HepG2 (cell line): ENCODE measurements around the gene ANKRD55. TPM values are rescaled to one million over a fixed set of nuclear protein-coding genes. Genes with fewer than 3 reads are reported as not detected.

Experiments
- ATAC-seq: fragments of 200-7000 bp; cut with Tn5 transposase; 3 replicates; pipeline ENCODE4 v1.9.1; 2020; ENCODE audit warnings: mild to moderate bottlenecking, moderate library complexity
- BruUV-seq: library from RNA; stranded (reverse); fragments of 400-500 nt; replicated peaks from 2 replicates; lab custom pipeline; 2021; lab: Mats Ljungman, UMichigan
- CTCF ChIA-PET: fragments of 300-600 bp; formaldehyde crosslinking; extraction: SDS; loops from one replicate; lab custom pipeline; 2021; ENCODE audit warnings: low total read pairs, inconsistent platforms, low intra/inter-chr PET ratio; lab: Yijun Ruan, JAX
- POLR2A ChIA-PET: fragments of 350-600 bp; sonication (Branson Sonifier 250); formaldehyde crosslinking; loops from one replicate; lab custom pipeline; 2020; ENCODE audit warnings: antibody characterized with exemption, inconsistent platforms; lab: Yijun Ruan, JAX
- DNase-seq: peaks from one replicate; pipeline ENCODE4 v3.0.0-alpha.2; 2015; ENCODE audit warnings: low spot score
- FAIRE-seq: peaks from 3 replicates; lab custom pipeline; 2011; peaks lifted over from hg19 to GRCh38; lab: Jason Lieb, UNC
- H2AFZ ChIP-seq: one replicate; pipeline ENCODE4 v1.6.1; 2011; ENCODE audit warnings: low read length, inconsistent platforms
- H3K27ac ChIP-seq: fragments of 300-600 bp; 3 replicates; pipeline ENCODE4 v1.8.0; 2011; ENCODE audit warnings: mixed run types, mild to moderate bottlenecking, mixed read lengths, low read length, inconsistent platforms; ENCODE audit not compliant: insufficient read depth; ENCODE audit errors: extremely low read length
- H3K27me3 ChIP-seq, 2 experiments: fragments of 200-600 bp in 1 of 2; 2 replicates in 1 of 2; 3 replicates in 1 of 2; pipeline versions ENCODE4 v1.6.0 to v1.8.0; 2011; ENCODE audit warnings: low read length in 2 of 2, mild to moderate bottlenecking in 2 of 2, moderate library complexity in 2 of 2, inconsistent platforms in 1 of 2; ENCODE audit not compliant: insufficient read depth in 2 of 2, control insufficient read depth in 1 of 2
- H3K36me3 ChIP-seq, 2 experiments: fragments of 200-600 bp in 1 of 2; replicated peaks in 1 of 2; 2 replicates in 1 of 2; 3 replicates in 1 of 2; pipeline versions ENCODE4 v1.5.1 to v1.8.0; 2011; ENCODE audit warnings: low read length in 2 of 2, inconsistent platforms in 1 of 2; ENCODE audit not compliant: insufficient read depth in 2 of 2, control insufficient read depth in 1 of 2
- H3K4me1 ChIP-seq: 2 replicates; pipeline ENCODE4 v1.5.1; 2012; ENCODE audit warnings: low read length, inconsistent platforms; ENCODE audit not compliant: insufficient read depth
- H3K4me2 ChIP-seq: 2 replicates; pipeline ENCODE4 v1.6.0; 2011; ENCODE audit warnings: low read depth, low read length, inconsistent platforms
- H3K4me3 ChIP-seq, 3 experiments: fragments of 200-600 bp in 1 of 3; sonication (generic), shearing (Covaris generic) in 1 of 3; replicated peaks in 1 of 3; 2 replicates each; pipeline ENCODE4 v1.5.1; 2011 to 2016; ENCODE audit warnings: low read length in 3 of 3, inconsistent platforms in 2 of 3, low read depth in 2 of 3, mild to moderate bottlenecking in 2 of 3, control low read depth in 1 of 3, mixed read lengths in 1 of 3; ENCODE audit not compliant: insufficient read depth in 1 of 3
- H3K79me2 ChIP-seq: one replicate; pipeline ENCODE4 v1.6.1; 2011; ENCODE audit warnings: low read length, inconsistent platforms; ENCODE audit not compliant: insufficient read depth
- H3K9ac ChIP-seq: 2 replicates; pipeline ENCODE4 v1.6.0; 2011; ENCODE audit warnings: mild to moderate bottlenecking, low read depth, low read length, inconsistent platforms; ENCODE audit not compliant: insufficient read depth
- H3K9me3 ChIP-seq: 2 replicates; pipeline ENCODE4 v1.5.1; 2012; ENCODE audit warnings: mild to moderate bottlenecking, low read length
- H4K20me1 ChIP-seq: 2 replicates; pipeline ENCODE4 v1.6.0; 2011; ENCODE audit warnings: inconsistent platforms, mild to moderate bottlenecking, low read length, moderate library complexity; ENCODE audit not compliant: insufficient read depth
- DMAP1 ChIP-seq: IDR thresholded peaks from 2 replicates; pipeline ENCODE4 v1.6.1; 2016
- E2F5 ChIP-seq: sonication (generic); formaldehyde crosslinking; conservative IDR thresholded peaks from 2 replicates; pipeline ENCODE4 v1.4.0; 2020; ENCODE audit warnings: missing genetic modification reagents
- FOXJ3 ChIP-seq: sonication (generic); formaldehyde crosslinking; IDR thresholded peaks from 2 replicates; pipeline ENCODE4 v1.4.0; 2020; ENCODE audit warnings: missing genetic modification reagents, mild to moderate bottlenecking, borderline replicate concordance
- KIAA2018 ChIP-seq: sonication (generic); formaldehyde crosslinking; IDR thresholded peaks from 2 replicates; pipeline ENCODE4 v1.5.0; 2020; ENCODE audit warnings: mild to moderate bottlenecking, missing genetic modification reagents, borderline replicate concordance
- NFKBIZ ChIP-seq: IDR thresholded peaks from 2 replicates; pipeline ENCODE4 v1.6.1; 2018; ENCODE audit warnings: missing genetic modification reagents, missing compliant biosample characterization
- NR2F1 ChIP-seq, 2 experiments: fragments of 450-650 bp in 1 of 2; formaldehyde crosslinking in 1 of 2; IDR thresholded peaks; 2 replicates each; pipeline versions ENCODE4 v1.5.0 to v1.6.1; 2016 to 2020; ENCODE audit warnings: mild to moderate bottlenecking in 1 of 2, missing compliant biosample characterization in 1 of 2, missing genetic modification reagents in 1 of 2, moderate library complexity in 1 of 2
- PITX1 ChIP-seq: sonication (generic); formaldehyde crosslinking; IDR thresholded peaks from 2 replicates; pipeline ENCODE4 v1.5.1; 2020; ENCODE audit warnings: mild to moderate bottlenecking, missing genetic modification reagents
- SIX4 ChIP-seq: sonication (generic); formaldehyde crosslinking; IDR thresholded peaks from 2 replicates; pipeline ENCODE4 v1.4.0; 2020; ENCODE audit warnings: missing genetic modification reagents
- SSRP1 ChIP-seq: IDR thresholded peaks from 2 replicates; pipeline ENCODE4 v1.6.1; 2016; ENCODE audit warnings: control low read depth
- ZBTB38 ChIP-seq: sonication (generic); formaldehyde crosslinking; IDR thresholded peaks from 2 replicates; pipeline ENCODE4 v1.5.1; 2020; ENCODE audit warnings: mild to moderate bottlenecking, missing genetic modification reagents
- ZNF263 ChIP-seq: sonication (generic); formaldehyde crosslinking; IDR thresholded peaks from 2 replicates; pipeline ENCODE4 v1.4.0; 2020; ENCODE audit warnings: missing genetic modification reagents
- ZNF414 ChIP-seq: sonication (generic); formaldehyde crosslinking; IDR thresholded peaks from 2 replicates; pipeline ENCODE4 v1.5.0; 2020; ENCODE audit warnings: missing genetic modification reagents
- ZNF563 ChIP-seq: sonication (generic); formaldehyde crosslinking; IDR thresholded peaks from 2 replicates; pipeline ENCODE4 v1.8.0; 2022; ENCODE audit warnings: mild to moderate bottlenecking, moderate library complexity, missing genetic modification reagents
- ZNF710 ChIP-seq: sonication (generic); formaldehyde crosslinking; IDR thresholded peaks from 2 replicates; pipeline ENCODE4 v1.5.0; 2020; ENCODE audit warnings: mild to moderate bottlenecking, missing genetic modification reagents, borderline replicate concordance
- whole genome bisulfite sequencing: methylation state at CpG from one replicate; pipeline ENCODE4 v1.1.6; 2017; ENCODE audit warnings: low lambda C conversion rate; 5-methylcytosine and 5-hydroxymethylcytosine counted together
- in situ Hi-C: cut with HindIII; loops from 2 replicates; pipeline ENCODE4 v1.10.0; 2017; ENCODE audit warnings: low pct_unique_long_range_greater_than_20kb; ENCODE audit not compliant: extremely low pct_ligation_motif_present
- intact Hi-C: fragments of 100-400 bp; cut with micrococcal nuclease; formaldehyde crosslinking; loops from one replicate; pipeline ENCODE4 v1.10.0; 2022; ENCODE audit not compliant: unreplicated experiment
- polyA plus RNA-seq, 8 experiments: library from polyadenylated mRNA; depleted of rRNA in 3 of 8; stranded (reverse) in 7 of 8; unstranded in 1 of 8; fragments of >200 nt; fragmentation: Illumina TruSeq in 4 of 8; extraction: Trizol in 4 of 8; gene quantifications; 2 replicates each; pipeline versions ENCODE4 v1.2.1 to v1.2.3, GENCODE V29; 2011 to 2016; ENCODE audit warnings: low read depth in 4 of 8, missing spikeins in 1 of 8, mixed read lengths in 1 of 8; ENCODE audit not compliant: insufficient read depth in 1 of 8
- total RNA-seq, 5 experiments: library from RNA; depleted of rRNA; stranded (reverse); fragments of >200 nt; fragmentation: Illumina TruSeq; extraction: Trizol; gene quantifications; 2 replicates each; pipeline ENCODE4 v1.2.3, GENCODE V29; 2016; ENCODE audit warnings: low read depth in 1 of 5

ANKRD55 gene
- total and polyA plus RNA-seq, 2 of the 13 experiments (the other 11 are each of a cell fraction or from before 2014, with no cell fraction given): 0.11 to 0.28 TPM

GRCh38 chr5:56145511-56145910, 87.6 kb downstream of the ANKRD55 start (continued):
- TF ChIP-seq ZNF710: no peak
- TF ChIP-seq NFKBIZ (CRISPR knock-in tag): no peak
- TF ChIP-seq ZNF414: no peak
- no peak for TF ChIP-seq FOXJ3
- TF ChIP-seq NR2F1 (CRISPR knock-in tag; IDR thresholded peaks at IDR 0.05): no peak
- TF ChIP-seq SIX4 (CRISPR knock-in tag): no peak
- TF ChIP-seq ZNF563: no peak
- no peak for TF ChIP-seq SSRP1

GRCh38 chr5:56145106-56145505, 88.0 kb downstream of the ANKRD55 start:
- Histone ChIP-seq H3K4me2 (no peak overlapping the region), H3K9me3 (no peaks in the 10 kb centered on the region), H3K36me3 (no peaks in the 10 kb centered on the region), H3K27ac (no peak overlapping the region), H3K79me2 (no peaks in the 10 kb centered on the region), H3K9ac (no peak overlapping the region), H3K27me3 (no peaks in the 10 kb centered on the region; a peak in 1 of 5 replicates), H3K4me1 (peaks cover 60% of the 10 kb centered on the region), H3K4me3 (no peak overlapping the region), H2AFZ (no peak overlapping the region), H4K20me1 (no peaks in the 10 kb centered on the region)
- POLR2A ChIA-PET: interaction anchor here (1.0 kb wide), 1 partner anchor 21 kb away, joined by 3 read pairs; no protein-coding TSS in a partner anchor
- intact Hi-C loops (no loop called here), in situ Hi-C loops (no loop called here)
- BruUV-seq: no TSS peak
- CTCF ChIA-PET: no interaction called here
- no peak for FAIRE-seq
- ATAC-seq: no peak
- DNase-seq: no peak
- WGBS: 91% methylated on average over 1 of the region's 1 CpG
- TF ChIP-seq ZNF263: no peak
- no peak for TF ChIP-seq DMAP1 (CRISPR knock-in tag)
- no peak for TF ChIP-seq E2F5
- no peak for TF ChIP-seq KIAA2018
- TF ChIP-seq ZBTB38: no peak
- TF ChIP-seq PITX1 (CRISPR knock-in tag): no peak
